ENCODE measurements around the gene LTBR. TPM values are rescaled to one million over a fixed set of nuclear protein-coding genes. Genes with fewer than 3 reads are reported as not detected.
A peak's percentile ranks its signal among the peaks of the same experiment; 100 is the strongest.

LTBR gene
- total and polyA plus RNA-seq, 12 donors: 34.6 to 295 (median 140) TPM

GRCh38 chr12:6384499-6385436, 806 bp downstream of the LTBR start:
- TF ChIP-seq POLR2A (IDR thresholded peaks at IDR 0.05): no peak
- TF ChIP-seq, protein P1, sequence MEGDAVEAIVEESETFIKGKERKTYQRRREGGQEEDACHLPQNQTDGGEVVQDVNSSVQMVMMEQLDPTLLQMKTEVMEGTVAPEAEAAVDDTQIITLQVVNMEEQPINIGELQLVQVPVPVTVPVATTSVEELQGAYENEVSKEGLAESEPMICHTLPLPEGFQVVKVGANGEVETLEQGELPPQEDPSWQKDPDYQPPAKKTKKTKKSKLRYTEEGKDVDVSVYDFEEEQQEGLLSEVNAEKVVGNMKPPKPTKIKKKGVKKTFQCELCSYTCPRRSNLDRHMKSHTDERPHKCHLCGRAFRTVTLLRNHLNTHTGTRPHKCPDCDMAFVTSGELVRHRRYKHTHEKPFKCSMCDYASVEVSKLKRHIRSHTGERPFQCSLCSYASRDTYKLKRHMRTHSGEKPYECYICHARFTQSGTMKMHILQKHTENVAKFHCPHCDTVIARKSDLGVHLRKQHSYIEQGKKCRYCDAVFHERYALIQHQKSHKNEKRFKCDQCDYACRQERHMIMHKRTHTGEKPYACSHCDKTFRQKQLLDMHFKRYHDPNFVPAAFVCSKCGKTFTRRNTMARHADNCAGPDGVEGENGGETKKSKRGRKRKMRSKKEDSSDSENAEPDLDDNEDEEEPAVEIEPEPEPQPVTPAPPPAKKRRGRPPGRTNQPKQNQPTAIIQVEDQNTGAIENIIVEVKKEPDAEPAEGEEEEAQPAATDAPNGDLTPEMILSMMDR (IDR thresholded peaks at IDR 0.05): no peak
- Histone ChIP-seq H3K36me3 (replicated peaks in 1 of 2) (peaks cover 0 to 39% of the 10 kb centered on the region in 2 donors), H3K27me3 (no peaks in the 10 kb centered on the region), H3K4me1 (replicated peaks in 1 of 2) (peaks cover 19 to 36% of the 10 kb centered on the region in 2 donors), H3K27ac (peak overlapping the region; percentile 39 to 97 (median 95)), H3K4me3 (peak overlapping the region; percentile 31 to 88 (median 62)), H3K9me3 (replicated peaks in 1 of 3) (no peaks in the 10 kb centered on the region)
- 22 to 45% (median 43%) methylated on average over 16 to 36 of the region's 36 CpGs for WGBS, 4 donors
- intact Hi-C loops (cut with DNase I): loop anchor here (5.0 kb wide), 3 partner anchors 47 to 68 kb away; partner anchors contain the start of gene TAPBPL (in 1 of the 2)
- peak in 2 of 7 donors; percentile 29 to 32 for DNase-seq

DNA sequence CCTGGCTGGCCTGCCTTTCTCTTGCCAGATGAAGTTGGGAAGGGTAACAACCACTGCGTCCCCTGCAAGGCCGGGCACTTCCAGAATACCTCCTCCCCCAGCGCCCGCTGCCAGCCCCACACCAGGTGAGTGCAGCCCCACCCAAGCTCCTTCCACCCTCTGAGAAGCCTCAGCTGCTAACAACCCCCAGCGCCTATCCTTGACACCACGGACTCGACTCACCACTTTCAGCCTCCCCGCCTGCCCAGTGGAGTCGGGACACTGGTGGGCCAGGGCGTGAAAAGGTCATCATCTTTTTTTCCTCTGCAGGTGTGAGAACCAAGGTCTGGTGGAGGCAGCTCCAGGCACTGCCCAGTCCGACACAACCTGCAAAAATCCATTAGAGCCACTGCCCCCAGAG, 2.1 kb downstream of the LTBR start:
- H3K27me3 ChIP-seq: no peaks in the 10 kb centered on the region
- 72 to 83% (median 79%) methylated on average over 10 to 11 of the region's 11 CpGs for WGBS, 4 donors
- H3K4me3 ChIP-seq: peak overlapping the region in 1 of 4 donors; percentile 20
- H3K27ac ChIP-seq: peak overlapping the region in 1 of 5 donors; percentile 62
- DNase-seq: peak in 1 of 7 donors; percentile 17
- peaks cover 19 to 33% of the 10 kb centered on the region in 2 donors for H3K4me1 ChIP-seq (replicated peaks in 1 of 2)
- H3K9me3 ChIP-seq (replicated peaks in 1 of 3): no peaks in the 10 kb centered on the region
- intact Hi-C loops (cut with DNase I): loop anchor here in 1 of 2 donors (5.0 kb wide), 1 partner anchor 66 kb away; the partner anchor contains the start of gene TAPBPL
- H3K36me3 ChIP-seq (replicated peaks in 1 of 2): peaks cover 0 to 51% of the 10 kb centered on the region in 2 donors
- TF ChIP-seq POLR2A (IDR thresholded peaks at IDR 0.05): no peak
- TF ChIP-seq, protein P1 (IDR thresholded peaks at IDR 0.05): no peak

DNA sequence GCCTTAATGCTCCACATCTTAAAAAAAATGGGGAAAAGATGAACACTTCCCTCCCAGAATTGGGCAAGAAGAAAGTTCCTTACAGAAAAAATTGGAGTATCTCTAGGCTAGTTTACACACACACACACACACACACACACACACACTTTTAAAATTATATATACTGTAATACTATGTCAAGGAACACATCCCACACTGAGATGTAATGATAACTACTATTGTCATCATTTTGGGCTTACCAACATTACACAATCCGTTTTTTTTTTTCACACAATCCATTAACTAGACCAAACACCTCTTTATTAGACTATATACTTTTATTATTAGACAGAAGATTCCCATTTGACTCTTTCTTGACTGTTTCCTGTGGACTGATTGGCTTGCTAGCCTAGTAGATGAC, 2.5 kb downstream of the LTBR start:
- 63 to 75% (median 67%) methylated on average over 1 of the region's 1 CpG for WGBS, 4 donors
- Histone ChIP-seq H3K9me3 (replicated peaks in 1 of 3) (no peaks in the 10 kb centered on the region), H3K27me3 (no peaks in the 10 kb centered on the region), H3K4me3 (peak overlapping the region in 1 of 4 donors; percentile 20), H3K36me3 (replicated peaks in 1 of 2) (peaks cover 0 to 56% of the 10 kb centered on the region in 2 donors), H3K4me1 (replicated peaks in 1 of 2) (peaks cover 19 to 33% of the 10 kb centered on the region in 2 donors), H3K27ac (peak overlapping the region in 1 of 5 donors; percentile 62)
- TF ChIP-seq, protein P1 (IDR thresholded peaks at IDR 0.05): no peak
- no peak for TF ChIP-seq POLR2A (IDR thresholded peaks at IDR 0.05)
- intact Hi-C loops (cut with DNase I): loop anchor here in 1 of 2 donors (5.0 kb wide), 1 partner anchor 66 kb away; the partner anchor contains the start of gene TAPBPL
- DNase-seq: no peak

GRCh38 chr12:6387541-6387940, 3.6 kb downstream of the LTBR start:
- Histone ChIP-seq H3K4me1 (replicated peaks in 1 of 2) (peaks cover 25 to 42% of the 10 kb centered on the region in 2 donors), H3K36me3 (replicated peaks in 1 of 2) (peaks cover 0 to 59% of the 10 kb centered on the region in 2 donors), H3K27me3 (no peaks in the 10 kb centered on the region), H3K4me3 (no peak overlapping the region), H3K27ac (peak overlapping the region in 1 of 5 donors; percentile 21), H3K9me3 (replicated peaks in 1 of 3) (no peaks in the 10 kb centered on the region)
- 88 to 94% (median 91%) methylated on average over 7 of the region's 7 CpGs for WGBS, 4 donors
- TF ChIP-seq, protein P1 (IDR thresholded peaks at IDR 0.05): no peak
- TF ChIP-seq POLR2A (IDR thresholded peaks at IDR 0.05): no peak
- DNase-seq: no peak
- intact Hi-C loops (cut with DNase I): loop anchor here in 1 of 2 donors (5.0 kb wide), 1 partner anchor 65 kb away; the partner anchor contains the start of gene TAPBPL

All from adrenal gland (tissue), 12 donors.